Calu3 (cell line): ENCODE measurements around the gene USB1. TPM values are rescaled to one million over a fixed set of nuclear protein-coding genes. Genes with fewer than 3 reads are reported as not detected.

Experiments
- BruUV-seq: library from RNA; stranded (reverse); fragments of 400-500 nt; replicated peaks from 2 replicates; lab custom pipeline; 2021; lab: Mats Ljungman, UMichigan
- CTCF ChIA-PET: fragments of 300-600 bp; sonication (Branson Sonifier 250); formaldehyde crosslinking; loops from one replicate; lab custom pipeline; 2022; ENCODE audit warnings: antibody characterized with exemption; lab: Charles Lee
- DNase-seq: peaks from one replicate; pipeline ENCODE4 v3.0.0; 2022
- H3K27ac Mint-ChIP-seq: one replicate; pipeline ENCODE4 v1.8.0; 2022; ENCODE audit warnings: mixed read lengths; ENCODE audit not compliant: unreplicated experiment
- H3K27me3 Mint-ChIP-seq: one replicate; pipeline ENCODE4 v1.8.0; 2022; ENCODE audit warnings: mixed read lengths; ENCODE audit not compliant: unreplicated experiment
- H3K36me3 Mint-ChIP-seq: one replicate; pipeline ENCODE4 v1.8.0; 2022; ENCODE audit warnings: mild to moderate bottlenecking, moderate library complexity, mixed read lengths; ENCODE audit not compliant: insufficient read depth, unreplicated experiment
- H3K4me1 Mint-ChIP-seq: one replicate; pipeline ENCODE4 v1.8.0; 2022; ENCODE audit warnings: mild to moderate bottlenecking, low read depth, mixed read lengths; ENCODE audit not compliant: unreplicated experiment
- H3K4me3 Mint-ChIP-seq: one replicate; pipeline ENCODE4 v1.8.0; 2022; ENCODE audit warnings: mild to moderate bottlenecking, low read depth, moderate library complexity, mixed read lengths; ENCODE audit not compliant: unreplicated experiment
- H3K9me3 Mint-ChIP-seq: one replicate; pipeline ENCODE4 v1.8.0; 2022; ENCODE audit warnings: low read depth, mixed read lengths; ENCODE audit not compliant: unreplicated experiment
- intact Hi-C: fragments of 100-400 bp; cut with micrococcal nuclease; formaldehyde crosslinking; loops from one replicate; pipeline ENCODE4 v1.10.0; 2022; ENCODE audit not compliant: unreplicated experiment
- total RNA-seq: library from RNA; stranded (reverse); gene quantifications from 2 replicates; pipeline ENCODE4 v1.2.3, GENCODE V29; 2022
- TF ChIP-seq, protein P1 (sequence below): fragments of 200-600 bp; IDR thresholded peaks from one replicate; pipeline ENCODE4 v1.8.0; 2022; ENCODE audit warnings: antibody characterized with exemption; ENCODE audit not compliant: unreplicated experiment

Gene USB1
- total RNA-seq, 1 experiment from 2014 or later = 59.3 TPM

- no TSS peak for BruUV-seq
- Mint-ChIP-seq H3K27ac (no peak overlapping the region), H3K4me1 (no peaks in the 10 kb centered on the region), H3K36me3 (no peaks in the 10 kb centered on the region), H3K9me3 (no peaks in the 10 kb centered on the region), H3K27me3 (peaks cover 73% of the 10 kb centered on the region), H3K4me3 (no peak overlapping the region)
- TF ChIP-seq, protein P1, sequence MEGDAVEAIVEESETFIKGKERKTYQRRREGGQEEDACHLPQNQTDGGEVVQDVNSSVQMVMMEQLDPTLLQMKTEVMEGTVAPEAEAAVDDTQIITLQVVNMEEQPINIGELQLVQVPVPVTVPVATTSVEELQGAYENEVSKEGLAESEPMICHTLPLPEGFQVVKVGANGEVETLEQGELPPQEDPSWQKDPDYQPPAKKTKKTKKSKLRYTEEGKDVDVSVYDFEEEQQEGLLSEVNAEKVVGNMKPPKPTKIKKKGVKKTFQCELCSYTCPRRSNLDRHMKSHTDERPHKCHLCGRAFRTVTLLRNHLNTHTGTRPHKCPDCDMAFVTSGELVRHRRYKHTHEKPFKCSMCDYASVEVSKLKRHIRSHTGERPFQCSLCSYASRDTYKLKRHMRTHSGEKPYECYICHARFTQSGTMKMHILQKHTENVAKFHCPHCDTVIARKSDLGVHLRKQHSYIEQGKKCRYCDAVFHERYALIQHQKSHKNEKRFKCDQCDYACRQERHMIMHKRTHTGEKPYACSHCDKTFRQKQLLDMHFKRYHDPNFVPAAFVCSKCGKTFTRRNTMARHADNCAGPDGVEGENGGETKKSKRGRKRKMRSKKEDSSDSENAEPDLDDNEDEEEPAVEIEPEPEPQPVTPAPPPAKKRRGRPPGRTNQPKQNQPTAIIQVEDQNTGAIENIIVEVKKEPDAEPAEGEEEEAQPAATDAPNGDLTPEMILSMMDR = no peak
- CTCF ChIA-PET = interaction anchor here (1.3 kb wide), 1 partner anchor 33 kb away, joined by 3 read pairs; no protein-coding TSS in a partner anchor
- intact Hi-C loops = no loop called here
- no peak for DNase-seq
These were observed 44.9 kb upstream of the USB1 start for GRCh38 chr16:57956270-57956808.

GRCh38 chr16:57956924-57957672 is 44.1 kb upstream of the USB1 start:
- Mint-ChIP-seq H3K27ac (no peak overlapping the region), H3K9me3 (no peaks in the 10 kb centered on the region), H3K36me3 (no peaks in the 10 kb centered on the region), H3K4me1 (no peaks in the 10 kb centered on the region), H3K27me3 (peaks cover 73% of the 10 kb centered on the region), H3K4me3 (no peak overlapping the region)
- TF ChIP-seq, protein P1 = no peak
- CTCF ChIA-PET = interaction anchor here (1.3 kb wide), 1 partner anchor 32 kb away, joined by 3 read pairs; no protein-coding TSS in a partner anchor
- intact Hi-C loops = no loop called here
- no peak for DNase-seq
- no TSS peak for BruUV-seq

GRCh38 chr16:57957673-57958392 is 43.4 kb upstream of the USB1 start:
- no TSS peak for BruUV-seq
- Mint-ChIP-seq H3K4me3 (no peak overlapping the region), H3K9me3 (no peaks in the 10 kb centered on the region), H3K36me3 (no peaks in the 10 kb centered on the region), H3K27ac (no peak overlapping the region), H3K27me3 (peaks cover 73% of the 10 kb centered on the region), H3K4me1 (no peaks in the 10 kb centered on the region)
- CTCF ChIA-PET = interaction anchor here (1.5 kb wide), 1 partner anchor 18 kb away, joined by 4 read pairs; a partner anchor contains a TSS
- TF ChIP-seq, protein P1 = no peak
- no peak for DNase-seq
- intact Hi-C loops = no loop called here

DNA sequence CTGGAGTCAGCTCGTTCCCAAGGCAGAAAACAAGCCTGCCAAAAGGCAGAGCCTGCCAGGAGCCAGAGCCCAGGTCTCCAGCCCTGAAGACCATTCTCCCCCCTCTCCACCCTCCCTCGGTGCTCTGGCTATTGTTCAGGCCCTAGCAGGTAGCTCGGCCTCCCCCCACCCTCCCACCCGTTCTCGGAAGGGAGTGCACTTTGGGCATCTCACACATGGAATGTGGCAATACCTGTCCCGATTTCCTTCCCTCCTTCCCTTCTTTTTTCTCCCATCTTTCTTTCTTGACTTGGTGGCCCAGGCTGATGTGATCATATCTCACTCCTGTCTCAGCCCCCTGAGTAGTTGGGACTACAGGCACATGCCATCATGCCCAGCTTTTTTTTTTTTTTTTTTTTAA is 42.7 kb upstream of the USB1 start:
- no TSS peak for BruUV-seq
- Mint-ChIP-seq H3K4me1 (no peaks in the 10 kb centered on the region), H3K4me3 (no peak overlapping the region), H3K36me3 (no peaks in the 10 kb centered on the region), H3K27ac (no peak overlapping the region), H3K9me3 (no peaks in the 10 kb centered on the region), H3K27me3 (peaks cover 73% of the 10 kb centered on the region)
- no peak for DNase-seq
- TF ChIP-seq, protein P1 = no peak
- intact Hi-C loops = no loop called here
- CTCF ChIA-PET = interaction anchor here (0.5 to 1.5 kb wide), 3 partner anchors 18 to 1488 kb away, joined by 3 to 4 read pairs (median 3); a partner anchor contains a TSS
